Breast epithelium (tissue), 4 donors: ENCODE data around the gene OR9A4. TPM values are rescaled to one million over a fixed set of nuclear protein-coding genes. Genes with fewer than 3 reads are reported as not detected.

Experiments
- DNase-seq, 2 donors: peaks; one replicate each; pipeline ENCODE4 v3.0.0-alpha.2; 2019; ENCODE audit warnings: low spot score in 2 of 2
- H3K27ac ChIP-seq, 2 donors: fragments of 200-600 bp; sonication (generic) in 1 of 2; one replicate each; pipeline ENCODE4 v1.5.1; 2016 to 2019; ENCODE audit warnings: mild to moderate bottlenecking in 1 of 2
- H3K27me3 ChIP-seq, 2 donors: fragments of 200-600 bp; sonication (generic) in 1 of 2; one replicate each; pipeline versions ENCODE4 v1.5.1 to v1.6.0; 2017 to 2019; ENCODE audit warnings: control low read depth in 1 of 2, mild to moderate bottlenecking in 1 of 2
- H3K36me3 ChIP-seq: fragments of 200-600 bp; one replicate; pipeline ENCODE4 v1.5.1; 2019
- H3K4me1 ChIP-seq, 2 donors: fragments of 200-600 bp; sonication (generic); one replicate each; pipeline ENCODE4 v1.5.1; 2016 to 2019; ENCODE audit warnings: control low read depth in 1 of 2
- H3K4me3 ChIP-seq, 3 donors: fragments of 200-600 bp; sonication (generic); 1 replicate in 2 of 3; 2 replicates in 1 of 3; pipeline ENCODE4 v1.5.1; 2016 to 2019; ENCODE audit warnings: mild to moderate bottlenecking in 3 of 3, moderate library complexity in 2 of 3
- H3K9me3 ChIP-seq, 2 donors: fragments of 200-600 bp; sonication (generic) in 1 of 2; one replicate each; pipeline ENCODE4 v1.5.1; 2016 to 2019; ENCODE audit warnings: control low read depth in 1 of 2
- CTCF ChIP-seq, 3 donors: fragments of 450-650 bp; IDR thresholded peaks; one replicate each; pipeline ENCODE4 v1.5.1; 2016 to 2017; ENCODE audit warnings: antibody characterized with exemption in 3 of 3, mild to moderate bottlenecking in 3 of 3, moderate library complexity in 3 of 3
- POLR2A ChIP-seq: fragments of 450-650 bp; IDR thresholded peaks from one replicate; pipeline ENCODE4 v1.6.1; 2016; ENCODE audit warnings: antibody characterized with exemption, mild to moderate bottlenecking, moderate library complexity
- POLR2AphosphoS5 ChIP-seq, 3 donors: sonication (generic); formaldehyde crosslinking; IDR thresholded peaks; one replicate each; pipeline ENCODE4 v1.6.1; 2017; ENCODE audit warnings: antibody characterized with exemption in 3 of 3
- intact Hi-C: fragments of 100-400 bp; cut with DNase I; formaldehyde crosslinking; loops from one replicate; pipeline ENCODE4 v1.15.1; 2023; ENCODE audit warnings: low total_unique reads
- total RNA-seq, 3 donors: library from RNA; depleted of rRNA; stranded (reverse); fragments of >200 nt; gene quantifications; one replicate each; pipeline ENCODE4 v1.1.0, GENCODE V29; 2016

The OR9A4 gene
- total RNA-seq, 3 donors from 2014 or later = 0.66 TPM; not detected in 2

- intact Hi-C loops = no loop called here
- Histone ChIP-seq H3K36me3 (no peaks in the 10 kb centered on the region), H3K4me1 (no peaks in the 10 kb centered on the region), H3K27ac (no peak overlapping the region), H3K9me3 (peaks cover 0 to 18% of the 10 kb centered on the region in 2 donors), H3K27me3 (no peaks in the 10 kb centered on the region), H3K4me3 (no peak overlapping the region)
- TF ChIP-seq CTCF (IDR thresholded peaks at IDR 0.05) = no peak
- no peak for TF ChIP-seq POLR2A
- no peak for TF ChIP-seq POLR2AphosphoS5 (IDR thresholded peaks at IDR 0.05)
- DNase-seq = no peak
Measured at GRCh38 chr7:141945356-141945755, 29.2 kb downstream of the OR9A4 start.

- intact Hi-C loops = no loop called here
- no peak for DNase-seq
- peaks cover 0 to 6% of the 10 kb centered on the region in 2 donors for H3K9me3 ChIP-seq
- no peak for TF ChIP-seq POLR2A
- TF ChIP-seq CTCF (IDR thresholded peaks at IDR 0.05) = no peak
- no peak for TF ChIP-seq POLR2AphosphoS5 (IDR thresholded peaks at IDR 0.05)
- no peaks in the 10 kb centered on the region for H3K36me3 ChIP-seq
- H3K27ac ChIP-seq = no peak within 1 kb of the TSS
- H3K27me3 ChIP-seq = no peaks in the 10 kb centered on the region
- H3K4me1 ChIP-seq = no peaks in the 10 kb centered on the region
- H3K4me3 ChIP-seq = no peak within 1 kb of the TSS
Measured at GRCh38 chr7:141946796-141947195, 30.6 kb downstream of the OR9A4 start, which contains the start of gene CLEC5A. Gene CLEC5A, minus strand, starts transcription at chr7:141946974. Its CDS starts 682 bp downstream, at chr7:141946292.

GRCh38 chr7:141949021-141949420 lies 32.8 kb downstream of the OR9A4 start:
- no peak for DNase-seq
- no peaks in the 10 kb centered on the region for H3K4me1 ChIP-seq
- intact Hi-C loops = no loop called here
- no peak overlapping the region for H3K27ac ChIP-seq
- TF ChIP-seq POLR2AphosphoS5 (IDR thresholded peaks at IDR 0.05) = no peak
- TF ChIP-seq CTCF (IDR thresholded peaks at IDR 0.05) = no peak
- no peak for TF ChIP-seq POLR2A
- H3K9me3 ChIP-seq = no peaks in the 10 kb centered on the region
- no peaks in the 10 kb centered on the region for H3K27me3 ChIP-seq
- H3K4me3 ChIP-seq = no peak overlapping the region
- no peaks in the 10 kb centered on the region for H3K36me3 ChIP-seq

GRCh38 chr7:141949451-141949850 lies 33.3 kb downstream of the OR9A4 start:
- no peak for DNase-seq
- intact Hi-C loops = no loop called here
- Histone ChIP-seq H3K36me3 (no peaks in the 10 kb centered on the region), H3K9me3 (no peaks in the 10 kb centered on the region), H3K27me3 (no peaks in the 10 kb centered on the region), H3K4me1 (no peaks in the 10 kb centered on the region), H3K27ac (no peak overlapping the region), H3K4me3 (no peak overlapping the region)
- TF ChIP-seq POLR2AphosphoS5 (IDR thresholded peaks at IDR 0.05) = no peak

- no peak for DNase-seq
- intact Hi-C loops = no loop called here
- no peak overlapping the region for H3K4me3 ChIP-seq
Measured at GRCh38 chr7:141949911-141950310, 33.7 kb downstream of the OR9A4 start.

More at GRCh38 chr7:141949911-141950310, 33.7 kb downstream of the OR9A4 start:
- Histone ChIP-seq H3K4me1 (no peaks in the 10 kb centered on the region), H3K36me3 (no peaks in the 10 kb centered on the region), H3K27me3 (no peaks in the 10 kb centered on the region), H3K9me3 (no peaks in the 10 kb centered on the region), H3K27ac (no peak overlapping the region)
- TF ChIP-seq POLR2AphosphoS5 (IDR thresholded peaks at IDR 0.05) (no peak), CTCF (IDR thresholded peaks at IDR 0.05) (no peak), POLR2A (no peak)
